ENCODE measurements around the gene HS3ST6.
A peak's percentile ranks its signal among the peaks of the same experiment; 100 is the strongest.
"Not testable (repeated sequence)": the region's sequence is repeated elsewhere in the genome, so short reads cannot be mapped to it uniquely, and the experiment has no call there.

HS3ST6 gene

DNA sequence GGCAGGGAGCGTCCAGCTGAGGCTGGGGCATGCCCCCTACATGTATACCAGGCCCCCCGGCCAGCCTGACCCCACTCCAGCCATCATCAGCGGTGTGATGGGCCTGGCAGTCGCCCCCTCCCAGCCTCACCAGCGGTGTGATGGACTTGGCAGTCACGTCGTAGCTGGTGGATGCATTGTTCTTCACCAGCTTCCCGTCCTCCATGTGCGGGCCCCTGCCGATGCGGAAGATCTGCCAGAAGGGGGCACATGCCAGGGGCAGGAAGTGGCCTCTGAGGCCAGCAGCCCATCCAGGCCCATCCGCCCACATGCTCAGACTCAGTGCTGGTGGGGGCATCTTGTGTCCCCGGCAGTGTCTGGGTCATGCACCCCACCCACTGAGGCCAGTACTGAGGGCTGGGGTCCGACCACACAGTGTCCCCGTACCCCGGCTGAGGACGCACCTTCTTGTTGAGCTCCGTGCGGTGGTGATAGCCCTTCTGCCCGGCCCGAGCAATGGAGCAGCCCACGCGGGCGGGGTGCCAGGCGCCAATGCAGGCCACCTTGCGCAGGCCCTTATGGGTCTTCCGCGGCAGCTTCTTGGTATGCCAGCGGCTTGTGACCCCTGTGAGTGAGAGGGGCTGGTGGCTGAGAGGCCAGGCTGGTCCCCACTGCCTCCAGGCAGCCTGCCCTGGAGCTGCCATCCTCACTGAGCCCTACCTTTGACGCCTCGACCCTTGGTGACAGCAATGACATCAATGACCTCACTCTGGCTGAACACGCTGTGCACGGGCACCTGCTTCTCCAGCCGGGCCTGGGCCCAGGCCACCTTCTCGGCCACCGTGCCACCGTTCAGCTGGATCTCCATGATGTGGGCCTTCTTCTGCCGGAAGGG lies 28.5 kb upstream of the HS3ST6 start:
- no peak for DNase-seq

- DNase-seq, result no peak
Measured at GRCh38 chr16:1945559-1946391, 27.6 kb upstream of the HS3ST6 start.

GRCh38 chr16:1944612-1945199 lies 26.5 kb upstream of the HS3ST6 start:
- DNase-seq, result no peak

DNA sequence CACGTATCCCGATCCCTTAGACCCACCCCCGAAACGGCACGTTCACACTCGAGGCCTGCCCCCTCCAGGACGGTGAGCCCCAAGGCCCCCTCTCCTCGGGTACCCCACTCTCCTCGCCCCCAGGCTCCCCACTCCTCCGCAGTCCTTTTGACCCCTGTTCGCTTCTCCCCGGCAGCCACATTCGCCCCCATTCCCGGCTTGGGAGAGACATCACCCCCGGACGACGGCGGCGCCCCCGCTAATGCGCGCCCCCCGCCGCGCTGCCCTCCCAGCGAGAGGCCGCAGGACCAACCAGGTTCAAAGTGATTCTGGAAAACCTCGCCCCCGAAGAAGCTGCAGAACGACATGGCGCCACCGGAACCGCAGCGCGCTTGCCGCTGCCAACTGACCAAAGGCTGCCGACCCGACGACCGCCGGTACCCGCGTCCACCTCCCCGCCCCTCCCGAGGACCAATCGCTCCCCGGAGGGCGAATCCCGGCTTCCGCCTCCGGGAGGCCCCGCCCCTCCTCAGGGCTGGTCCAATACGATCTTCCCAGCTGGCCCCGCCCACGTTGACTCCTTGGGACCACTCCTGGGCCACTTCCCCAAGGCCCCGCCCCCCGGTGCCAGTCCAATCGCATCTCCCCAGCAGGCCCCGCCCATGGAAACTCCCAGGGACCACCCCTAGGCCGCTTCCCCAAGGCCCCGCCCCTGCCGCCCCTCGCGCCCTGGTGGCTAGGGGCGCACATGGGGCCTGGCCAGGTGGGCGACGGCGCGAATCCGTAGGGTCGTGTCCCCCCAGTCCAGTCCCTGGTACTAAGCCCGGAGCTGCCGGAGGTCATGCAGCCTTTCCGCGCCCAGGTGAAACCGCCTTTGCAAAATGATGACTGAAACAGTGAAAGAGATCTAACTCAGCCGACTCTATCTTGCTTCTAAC lies 24.9 kb upstream of the HS3ST6 start, which contains the start of gene MSRB1:
Gene MSRB1, minus strand, starts transcription at position 390 of the 917 bp plus-strand sequence. Its CDS starts 43 bp downstream, at position 347.
- peak; percentile 99 for DNase-seq

GRCh38 chr16:1942047-1942809 lies 24.0 kb upstream of the HS3ST6 start:
- no peak for DNase-seq

DNA sequence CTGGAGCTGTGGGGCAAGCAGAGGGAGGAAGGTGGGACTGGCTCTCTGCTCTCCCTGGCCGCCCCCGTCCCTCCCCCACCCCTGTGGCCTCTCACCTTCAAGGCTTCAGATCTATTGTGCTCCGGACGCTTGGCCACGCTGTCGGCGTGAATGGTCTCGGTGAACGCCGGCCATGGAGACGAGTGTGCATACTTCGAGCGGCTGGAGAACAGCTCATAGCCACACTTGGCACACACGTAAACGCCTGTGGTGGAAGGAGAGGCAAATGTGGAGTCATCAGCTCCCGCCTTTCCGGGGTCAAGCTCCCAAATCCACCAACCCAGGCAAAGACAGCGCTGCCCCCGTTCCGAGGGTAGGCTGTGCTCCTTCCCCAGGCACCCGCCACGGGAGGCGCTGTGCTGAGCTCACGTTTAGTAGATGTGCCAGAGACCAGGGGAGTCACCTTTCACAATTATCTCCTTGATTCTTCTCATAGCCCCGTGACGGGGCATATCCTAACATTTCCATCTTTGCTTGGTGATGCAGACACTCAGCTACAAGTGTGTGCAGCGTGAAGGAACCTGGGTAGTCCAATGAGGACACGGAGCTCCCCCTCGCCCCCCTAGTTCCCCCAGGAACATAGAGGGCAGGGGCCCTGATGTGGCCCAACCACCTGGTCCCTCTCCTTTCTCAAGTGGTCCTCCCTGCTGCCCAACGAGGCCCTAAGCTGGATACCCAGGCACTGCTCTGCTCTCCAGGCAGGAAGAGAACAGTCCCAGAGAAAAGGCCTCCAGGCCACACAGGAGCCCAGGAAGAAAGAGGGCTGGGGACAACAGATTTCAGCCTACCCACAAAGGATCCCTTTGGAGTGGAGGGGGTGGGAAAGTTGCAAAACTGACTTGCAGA lies 23.2 kb upstream of the HS3ST6 start:
- no peak for DNase-seq

- no peak for DNase-seq
Measured at GRCh38 chr16:1940273-1941161, 22.3 kb upstream of the HS3ST6 start.

DNA sequence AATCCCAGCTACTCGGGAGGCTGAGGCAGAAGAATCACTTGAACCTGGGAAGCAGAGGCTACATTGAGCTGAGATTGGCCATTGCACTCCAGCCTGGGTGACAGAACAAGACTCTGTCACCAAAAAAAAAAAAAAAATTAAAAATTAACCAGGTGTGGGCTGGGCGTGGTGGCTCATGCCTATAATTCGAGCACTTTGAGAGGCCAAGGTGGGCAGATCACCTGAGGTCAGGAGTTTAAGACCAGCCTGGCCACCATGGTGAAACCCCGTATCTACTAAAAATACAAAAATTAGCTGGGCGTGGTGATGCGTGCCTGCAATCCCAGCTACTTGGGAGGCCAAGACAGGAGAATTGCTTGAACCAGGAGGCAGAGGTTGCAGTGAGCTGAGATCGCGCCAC lies 21.6 kb upstream of the HS3ST6 start:
- not testable (repeated sequence) for DNase-seq

DNA sequence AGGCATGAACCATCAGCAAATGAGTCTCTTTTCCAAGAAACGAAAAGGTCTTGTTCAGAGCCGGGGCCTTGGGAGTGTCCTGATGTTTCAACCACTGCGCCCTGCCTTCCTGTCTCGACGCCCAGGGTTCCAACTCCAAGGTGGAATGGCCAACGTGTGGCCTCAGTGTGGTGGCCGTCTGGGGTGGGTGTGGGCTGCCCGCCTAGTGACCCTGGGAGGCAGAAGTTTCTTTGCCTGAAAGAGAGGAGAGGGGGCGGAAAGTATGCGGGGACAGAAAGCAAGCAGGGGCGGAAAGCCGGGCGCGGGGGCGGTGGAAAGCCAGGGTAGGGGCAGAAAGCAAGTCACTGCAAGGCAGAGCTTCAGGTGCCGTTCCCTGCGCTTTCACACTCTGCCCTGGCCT lies 20.7 kb upstream of the HS3ST6 start:
- no peak for DNase-seq

DNA sequence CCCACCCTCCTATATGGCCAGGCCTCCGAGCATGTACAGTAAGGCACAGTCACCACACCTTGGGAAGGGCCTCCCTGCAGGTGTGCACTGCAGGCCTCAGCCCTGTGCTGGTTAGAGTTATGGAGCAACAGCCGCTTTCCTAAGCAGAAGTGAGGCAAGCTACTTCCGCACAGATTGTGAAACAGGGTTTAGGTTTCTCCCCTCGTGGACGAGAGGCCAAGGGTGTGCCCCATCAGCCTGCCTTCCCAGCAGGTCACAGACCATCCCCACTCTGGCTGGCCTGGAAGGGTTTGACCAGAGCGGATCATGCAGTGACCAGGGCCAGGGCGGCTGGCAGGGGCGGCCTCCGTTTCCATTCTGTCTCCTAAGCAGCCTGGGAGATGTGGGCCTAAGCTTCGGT lies 20.1 kb upstream of the HS3ST6 start:
- no peak for DNase-seq

DNA sequence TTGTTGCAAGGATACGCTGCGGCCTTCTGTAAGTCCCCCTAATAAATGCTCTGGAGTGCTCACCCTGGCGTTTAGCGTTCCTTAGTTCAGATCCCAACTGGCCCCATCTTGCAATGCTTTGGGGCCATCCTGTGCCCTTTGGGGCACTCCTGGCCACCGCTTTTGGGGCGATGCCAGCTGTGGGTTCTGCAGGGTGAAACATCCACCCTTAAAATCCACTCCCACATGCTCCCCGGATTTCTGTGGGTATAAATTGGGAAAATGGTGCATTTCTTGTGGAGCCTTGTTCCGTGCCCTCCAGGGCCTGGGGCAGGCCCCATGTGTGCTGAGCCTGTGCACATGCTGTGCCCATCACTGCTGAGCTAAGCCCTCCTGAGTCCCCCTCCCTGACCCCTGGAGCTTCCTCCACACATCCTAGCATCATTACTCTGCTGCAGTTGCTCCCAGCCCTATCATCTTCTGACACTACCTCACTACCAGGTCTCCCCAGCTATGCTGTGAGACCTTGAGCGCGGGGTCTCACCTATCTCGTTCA lies 18.8 kb upstream of the HS3ST6 start:
- no peak for DNase-seq

DNA sequence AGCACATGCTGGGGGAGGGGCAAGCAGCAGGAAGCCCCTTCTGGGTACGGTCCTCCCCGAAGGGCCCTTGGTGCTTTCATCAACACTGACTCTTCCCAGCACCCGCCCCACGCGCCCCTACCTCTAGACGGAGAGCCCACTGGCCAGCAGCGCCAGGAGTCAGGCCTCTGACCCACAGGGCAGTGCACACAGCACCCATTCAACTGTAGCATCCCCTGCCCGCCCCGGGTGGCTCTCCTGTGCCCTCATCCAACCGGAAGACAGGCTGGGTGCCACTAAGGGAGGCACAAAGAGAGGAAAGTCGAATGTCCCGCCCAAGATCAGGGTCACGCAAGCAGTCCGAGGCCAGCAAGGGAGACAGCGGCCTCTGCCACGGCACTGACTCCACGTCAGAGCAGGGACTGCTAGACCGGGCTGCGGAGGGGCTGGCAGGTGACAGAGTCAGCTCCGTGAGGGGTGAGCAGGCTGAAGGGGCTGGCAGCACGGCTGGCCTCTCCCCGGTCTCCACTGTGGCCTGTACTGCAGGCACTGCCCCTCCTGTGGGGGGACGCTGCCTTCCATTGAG lies 15.0 kb upstream of the HS3ST6 start:
- DNase-seq, result no peak

DNA sequence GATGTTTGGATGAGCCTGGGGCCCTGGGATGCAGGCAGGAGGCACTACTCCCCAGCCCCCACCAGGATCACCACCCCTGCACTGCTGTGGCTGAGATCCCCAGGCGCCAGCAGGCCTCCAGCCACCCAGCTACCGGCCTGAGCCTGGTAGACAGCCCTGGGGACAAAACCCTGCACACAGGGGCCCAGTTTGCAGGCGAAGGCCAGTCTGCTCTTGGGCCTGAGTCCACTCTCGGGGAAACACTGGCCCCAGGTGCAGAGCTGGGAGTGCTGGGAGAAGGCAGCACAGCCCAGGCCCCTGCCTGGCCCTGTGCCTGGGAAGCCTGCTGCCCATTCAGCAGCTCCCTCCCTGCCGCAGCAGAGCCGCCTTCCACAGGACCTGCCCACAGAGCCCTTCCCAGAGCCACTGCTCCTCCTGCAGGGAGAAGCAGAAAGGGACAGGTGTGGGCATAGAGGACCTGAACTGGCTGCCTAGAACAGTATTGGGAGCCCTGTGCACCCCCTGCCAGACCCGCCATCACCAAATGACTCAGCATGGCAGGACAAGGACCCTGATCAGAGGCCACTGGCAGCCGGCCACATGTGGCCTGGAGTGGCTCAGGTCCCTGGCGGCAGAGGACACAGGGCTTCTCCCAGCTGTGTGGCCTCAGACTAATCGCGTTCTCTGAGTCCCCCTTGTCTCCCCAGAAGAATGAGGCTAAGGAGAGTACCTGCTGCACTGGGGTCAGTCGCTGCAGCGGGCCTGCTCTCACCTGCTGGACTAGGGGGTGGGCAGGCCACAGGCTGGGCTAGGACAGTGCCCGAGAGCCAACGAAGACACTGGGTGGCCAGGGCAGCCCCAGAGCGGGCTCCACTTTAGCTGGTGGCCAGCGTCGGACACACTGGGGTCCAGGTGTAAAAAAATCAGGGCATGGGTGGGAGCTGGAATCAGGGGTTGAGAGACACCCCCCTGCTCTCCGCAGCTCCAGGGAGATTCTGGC lies 14.1 kb upstream of the HS3ST6 start:
- DNase-seq, result no peak

- DNase-seq, result no peak
Measured at GRCh38 chr16:1930338-1930720, 12.1 kb upstream of the HS3ST6 start.

DNA sequence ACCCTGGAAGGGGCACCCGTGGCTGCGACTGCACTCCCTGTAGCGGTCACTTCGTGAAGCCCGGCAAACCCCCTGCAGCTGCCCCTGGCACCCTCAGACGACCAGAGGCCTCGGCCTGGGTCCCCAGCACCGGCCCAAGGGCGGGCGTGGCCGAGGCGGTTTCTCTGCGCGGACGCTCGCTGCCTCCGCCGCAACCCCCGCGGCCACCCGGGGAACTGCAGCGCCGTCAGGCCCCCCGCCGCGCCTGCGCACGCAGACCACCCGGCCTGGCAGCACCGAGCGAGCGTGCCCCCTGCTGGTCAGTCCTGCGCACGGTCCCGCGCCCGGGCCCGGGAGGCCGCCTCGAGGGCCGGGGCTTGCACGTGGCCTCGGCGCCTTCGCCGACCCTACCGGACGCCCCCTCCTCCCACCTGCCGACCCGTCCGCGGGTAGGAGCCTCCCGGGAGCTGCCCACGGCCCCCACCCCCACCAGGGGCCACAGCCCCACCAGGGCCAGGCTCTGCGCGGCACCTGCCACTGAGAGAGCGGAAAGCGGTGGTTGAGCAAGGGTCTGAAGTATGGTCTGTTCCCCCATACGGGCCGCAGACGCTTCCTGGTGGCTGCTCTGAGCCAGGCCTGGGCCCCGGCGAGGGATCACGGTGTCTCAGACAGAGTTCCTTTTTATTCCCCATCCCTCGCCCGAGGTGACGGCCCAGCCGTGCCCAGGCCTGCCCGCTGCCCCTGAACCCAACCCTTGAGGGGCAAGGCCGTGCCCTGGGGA lies 11.5 kb upstream of the HS3ST6 start:
- DNase-seq, result peak; percentile 88

DNA sequence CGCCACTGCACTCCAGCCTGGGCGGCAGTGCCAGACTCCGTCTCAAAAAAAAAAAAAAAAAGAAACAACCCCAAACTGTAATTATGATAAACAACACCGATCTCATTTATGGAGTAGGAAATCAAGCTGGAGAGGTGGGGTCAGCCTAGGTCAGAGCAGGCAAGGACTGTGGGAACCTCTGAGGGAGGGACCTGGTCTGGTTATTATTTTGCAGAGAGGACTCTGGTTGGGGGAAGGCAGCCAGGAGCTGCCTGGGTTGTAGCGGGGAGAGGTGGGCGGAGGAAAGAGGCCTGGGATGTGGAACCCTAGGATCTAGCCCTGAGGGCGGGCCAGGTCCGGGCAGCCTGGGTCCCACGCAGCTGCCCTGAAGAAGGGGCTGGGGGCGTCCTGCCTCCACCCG lies 10.9 kb upstream of the HS3ST6 start:
- DNase-seq, result no peak

DNA sequence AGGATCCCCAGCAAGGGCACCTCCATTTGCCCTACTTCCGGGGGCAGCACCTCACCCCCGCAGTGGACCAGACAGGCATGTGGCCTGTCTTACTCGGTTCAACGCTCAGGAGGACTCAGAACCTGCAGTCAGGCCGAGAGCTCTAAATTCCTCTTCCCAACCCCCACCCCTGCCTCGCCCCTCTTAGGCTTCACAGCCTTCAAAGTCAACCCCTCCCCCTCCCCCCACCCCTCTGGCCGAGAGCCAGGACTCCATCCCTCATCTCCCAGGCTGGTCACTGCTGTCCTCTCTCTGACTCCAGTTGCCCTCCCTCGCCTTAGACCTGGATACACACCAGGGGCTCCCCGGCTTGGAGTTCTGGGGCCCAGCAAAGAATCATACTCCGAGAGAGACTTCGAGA lies 8.1 kb upstream of the HS3ST6 start:
- no peak for DNase-seq

All from effector CD8-positive, alpha-beta T cell (primary cell).